Subcutaneous adipose tissue (tissue), 4 donors: ENCODE measurements around the gene GRIPAP1. TPM values are rescaled to one million over a fixed set of nuclear protein-coding genes. Genes with fewer than 3 reads are reported as not detected.

ENCODE experiments used
- total RNA-seq, 4 donors: library from RNA; depleted of rRNA; stranded (reverse); fragments of >200 nt; gene quantifications; one replicate each; pipeline ENCODE4 v1.1.0, GENCODE V29; 2016
- TF ChIP-seq, protein P1 (sequence below): fragments of 450-650 bp; IDR thresholded peaks from one replicate; pipeline ENCODE4 v1.5.1; 2016; ENCODE audit warnings: low read depth, mild to moderate bottlenecking, control low read depth, antibody characterized with exemption, moderate library complexity

GRIPAP1 gene
- total RNA-seq, 4 donors from 2014 or later: 20.7 to 46.3 (median 33.4) TPM

- TF ChIP-seq, protein P1, sequence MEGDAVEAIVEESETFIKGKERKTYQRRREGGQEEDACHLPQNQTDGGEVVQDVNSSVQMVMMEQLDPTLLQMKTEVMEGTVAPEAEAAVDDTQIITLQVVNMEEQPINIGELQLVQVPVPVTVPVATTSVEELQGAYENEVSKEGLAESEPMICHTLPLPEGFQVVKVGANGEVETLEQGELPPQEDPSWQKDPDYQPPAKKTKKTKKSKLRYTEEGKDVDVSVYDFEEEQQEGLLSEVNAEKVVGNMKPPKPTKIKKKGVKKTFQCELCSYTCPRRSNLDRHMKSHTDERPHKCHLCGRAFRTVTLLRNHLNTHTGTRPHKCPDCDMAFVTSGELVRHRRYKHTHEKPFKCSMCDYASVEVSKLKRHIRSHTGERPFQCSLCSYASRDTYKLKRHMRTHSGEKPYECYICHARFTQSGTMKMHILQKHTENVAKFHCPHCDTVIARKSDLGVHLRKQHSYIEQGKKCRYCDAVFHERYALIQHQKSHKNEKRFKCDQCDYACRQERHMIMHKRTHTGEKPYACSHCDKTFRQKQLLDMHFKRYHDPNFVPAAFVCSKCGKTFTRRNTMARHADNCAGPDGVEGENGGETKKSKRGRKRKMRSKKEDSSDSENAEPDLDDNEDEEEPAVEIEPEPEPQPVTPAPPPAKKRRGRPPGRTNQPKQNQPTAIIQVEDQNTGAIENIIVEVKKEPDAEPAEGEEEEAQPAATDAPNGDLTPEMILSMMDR: no peak
Measured at GRCh38 chrX:48957827-48958634, 44.0 kb downstream of the GRIPAP1 start.

DNA sequence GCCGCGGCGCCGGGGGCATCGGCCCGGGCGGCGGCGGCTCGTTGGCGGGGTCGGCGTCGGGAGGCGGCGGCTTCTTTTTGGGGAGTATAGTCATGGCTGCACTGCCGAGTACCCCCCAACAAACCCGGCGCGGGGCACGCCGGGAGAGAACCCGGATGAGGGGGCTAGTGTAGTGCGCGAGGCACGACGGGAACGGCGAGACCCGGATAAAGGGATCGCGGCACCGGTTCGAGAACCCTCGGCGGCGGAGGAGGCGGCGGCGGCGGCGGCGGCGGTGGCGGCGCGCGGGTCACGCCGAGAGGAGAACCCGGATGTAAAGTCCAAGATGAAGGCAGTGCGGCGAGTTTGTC lies 44.6 kb downstream of the GRIPAP1 start, which contains the start of gene OTUD5:
TSS of gene OTUD5 (minus strand) at position 131 of the 350 bp plus-strand sequence. CDS start at position 94, 37 bp downstream.
- TF ChIP-seq, protein P1: no peak

GRCh38 chrX:48956728-48957414 lies 45.2 kb downstream of the GRIPAP1 start:
- TF ChIP-seq, protein P1: no peak

DNA sequence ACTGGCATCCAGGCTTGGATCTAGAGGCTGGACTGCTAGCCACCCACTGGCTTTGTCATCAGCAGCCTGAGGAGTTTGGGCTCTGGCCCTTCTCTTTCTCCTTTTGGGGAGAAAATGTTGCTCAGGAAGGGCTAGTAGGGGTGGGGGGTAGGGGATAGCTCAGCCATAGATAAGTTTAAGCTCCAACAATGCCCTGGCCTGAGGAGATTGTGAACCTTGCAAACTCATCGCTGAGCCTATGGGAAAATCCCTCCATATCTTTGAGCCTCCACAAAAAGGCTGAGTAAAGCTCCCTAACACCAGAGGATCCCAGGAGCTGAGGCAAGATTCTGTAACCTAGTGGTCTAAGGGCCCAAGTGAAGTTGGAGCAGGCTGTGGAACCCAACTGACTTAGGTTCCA lies 53.5 kb downstream of the GRIPAP1 start:
- TF ChIP-seq, protein P1: no peak

- TF ChIP-seq, protein P1: no peak
Measured at GRCh38 chrX:48945517-48946348, 56.3 kb downstream of the GRIPAP1 start.

GRCh38 chrX:48942895-48943294 lies 59.2 kb downstream of the GRIPAP1 start:
- TF ChIP-seq, protein P1: no peak

- TF ChIP-seq, protein P1: no peak
Measured at GRCh38 chrX:48940404-48940955, 61.6 kb downstream of the GRIPAP1 start.
